ENCODE measurements around the gene ETV5. TPM values are rescaled to one million over a fixed set of nuclear protein-coding genes. Genes with fewer than 3 reads are reported as not detected.

Gene ETV5
- total RNA-seq (ENCODE audit: low replicate concordance) = 26.4 and 42.2 TPM in 2 replicates
- long read RNA-seq, partial matches to known transcripts = 3 of 7 reads
- long read RNA-seq, other reads (novel, unspliced or antisense) = 2 of 7 reads

- TF ChIP-seq CTCF (conservative IDR thresholded peaks at IDR 0.05) = peak; percentile 5
- DNase-seq (ENCODE audit: extremely low spot score, unreplicated experiment) = peak; percentile 98
- H3K36me3 Mint-ChIP-seq = no peaks in the 10 kb centered on the region
- H3K4me1 Mint-ChIP-seq (ENCODE audit: unreplicated experiment) = peaks cover 36% of the 10 kb centered on the region
- peak within 1 kb of the TSS; percentile 94 for H3K4me3 Mint-ChIP-seq
- peaks cover 67% of the 10 kb centered on the region for H3K27me3 Mint-ChIP-seq
- H3K27ac Mint-ChIP-seq = peak within 1 kb of the TSS; percentile 88
- H3K9me3 Mint-ChIP-seq = no peaks in the 10 kb centered on the region
These were observed at the start of gene ETV5 for GRCh38 chr3:186108941-186109865. ETV5 (minus strand) TSS chr3:186109089; CDS start chr3:186105868, 3,221 bp downstream.

DNA sequence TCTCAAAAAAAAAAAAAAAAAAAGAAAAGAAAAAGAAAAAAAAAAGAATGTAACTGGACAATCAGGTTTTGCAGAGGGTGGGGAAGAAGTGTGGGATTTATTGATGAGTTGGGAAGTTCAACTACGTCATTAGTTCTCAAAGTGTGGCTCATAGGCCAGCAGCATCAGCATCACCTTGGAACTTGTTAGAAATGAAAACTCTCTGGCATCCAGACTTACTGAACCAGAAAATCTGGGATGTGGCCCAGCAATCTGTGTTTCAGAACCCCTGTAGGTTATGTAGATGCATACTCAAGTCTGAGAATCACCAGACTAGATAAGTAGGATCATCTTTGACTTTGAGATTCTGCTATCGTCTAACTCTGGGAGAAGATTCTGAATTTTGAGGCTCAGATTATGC, 45.8 kb upstream of the ETV5 start:
- no peak for TF ChIP-seq CTCF (conservative IDR thresholded peaks at IDR 0.05)
- Mint-ChIP-seq H3K9me3 (no peaks in the 10 kb centered on the region), H3K4me3 (no peak overlapping the region), H3K36me3 (no peaks in the 10 kb centered on the region), H3K4me1 (ENCODE audit: unreplicated experiment) (no peaks in the 10 kb centered on the region), H3K27me3 (no peaks in the 10 kb centered on the region), H3K27ac (peak overlapping the region; percentile 90)
- no peak for DNase-seq (ENCODE audit: extremely low spot score, unreplicated experiment)

DNA sequence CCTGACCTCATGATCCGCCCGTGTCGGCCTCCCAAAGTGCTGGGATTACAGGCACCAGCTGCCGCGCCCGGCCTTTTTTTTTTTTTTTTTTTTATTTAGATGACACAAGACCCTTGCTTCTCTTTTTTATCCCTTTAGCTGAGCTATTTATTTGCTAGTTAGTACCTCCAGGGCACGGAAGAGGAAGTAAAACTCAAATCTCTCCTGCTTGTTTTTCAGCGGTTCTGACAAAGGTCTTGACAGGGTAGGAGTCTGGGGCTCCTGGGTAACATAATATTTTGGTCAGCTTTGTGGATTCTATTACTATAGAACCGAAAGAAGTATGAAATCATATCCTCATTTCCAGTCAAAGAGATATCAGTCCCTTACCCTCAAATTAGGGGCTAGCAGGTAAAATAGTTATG, 44.0 kb upstream of the ETV5 start:
- no peaks in the 10 kb centered on the region for H3K9me3 Mint-ChIP-seq
- no peak for TF ChIP-seq CTCF (conservative IDR thresholded peaks at IDR 0.05)
- no peaks in the 10 kb centered on the region for H3K4me1 Mint-ChIP-seq (ENCODE audit: unreplicated experiment)
- H3K4me3 Mint-ChIP-seq = no peak overlapping the region
- no peaks in the 10 kb centered on the region for H3K36me3 Mint-ChIP-seq
- no peak for DNase-seq (ENCODE audit: extremely low spot score, unreplicated experiment)
- H3K27me3 Mint-ChIP-seq = no peaks in the 10 kb centered on the region
- H3K27ac Mint-ChIP-seq = peak overlapping the region; percentile 90

GRCh38 chr3:186152361-186152798, 43.5 kb upstream of the ETV5 start:
- Mint-ChIP-seq H3K27ac (no peak overlapping the region), H3K27me3 (no peaks in the 10 kb centered on the region), H3K4me3 (no peak overlapping the region), H3K9me3 (no peaks in the 10 kb centered on the region), H3K36me3 (no peaks in the 10 kb centered on the region), H3K4me1 (ENCODE audit: unreplicated experiment) (no peaks in the 10 kb centered on the region)
- no peak for DNase-seq (ENCODE audit: extremely low spot score, unreplicated experiment)
- no peak for TF ChIP-seq CTCF (conservative IDR thresholded peaks at IDR 0.05)

DNA sequence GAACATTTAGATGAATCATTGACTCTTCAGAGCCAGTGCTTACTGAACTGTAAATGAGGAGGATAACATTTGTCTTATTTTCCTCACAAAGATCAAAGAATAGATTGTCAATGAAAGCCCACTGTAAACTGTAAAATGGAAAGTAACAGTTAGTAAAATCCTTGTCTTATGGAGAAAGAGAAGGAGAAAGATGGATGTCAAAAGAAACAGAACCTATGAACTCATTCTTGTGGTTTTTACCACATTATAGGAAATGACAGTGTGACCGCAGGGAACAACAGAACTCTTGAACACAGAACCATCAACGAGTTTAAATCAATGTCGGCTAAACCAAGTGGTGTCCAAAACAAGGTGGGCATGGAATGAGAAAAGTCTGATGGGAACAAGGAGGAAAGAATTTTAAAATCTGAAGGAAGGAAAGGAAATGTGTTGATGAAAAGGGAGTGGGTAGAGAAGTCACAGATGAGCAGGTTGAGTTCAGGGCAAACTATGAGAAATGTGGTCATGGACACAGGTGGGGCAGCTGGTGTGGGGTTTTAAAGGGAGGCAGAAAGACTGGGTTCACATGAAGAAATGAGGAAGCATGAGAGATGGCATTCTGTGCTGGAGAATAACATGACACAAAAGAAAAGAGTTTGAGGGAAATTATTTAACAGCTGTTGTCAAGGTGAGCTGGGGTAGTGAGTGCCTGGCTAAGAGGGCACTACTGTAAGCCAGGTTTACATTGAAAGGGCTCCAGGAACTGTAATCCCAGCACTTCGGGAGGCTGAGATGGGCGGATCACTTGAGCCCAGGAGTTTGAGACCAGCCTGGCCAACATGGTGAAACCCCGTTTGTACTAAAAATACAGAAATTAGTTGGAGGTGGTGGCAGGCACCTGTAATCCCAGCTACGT, 42.4 kb upstream of the ETV5 start:
- no peaks in the 10 kb centered on the region for H3K27me3 Mint-ChIP-seq
- H3K4me3 Mint-ChIP-seq = no peak overlapping the region
- no peaks in the 10 kb centered on the region for H3K36me3 Mint-ChIP-seq
- no peak for DNase-seq (ENCODE audit: extremely low spot score, unreplicated experiment)
- no peaks in the 10 kb centered on the region for H3K9me3 Mint-ChIP-seq
- no peak for TF ChIP-seq CTCF (conservative IDR thresholded peaks at IDR 0.05)
- H3K4me1 Mint-ChIP-seq (ENCODE audit: unreplicated experiment) = no peaks in the 10 kb centered on the region
- H3K27ac Mint-ChIP-seq = peak overlapping the region; percentile 46
